HEK293 (cell line): ENCODE measurements around the gene PLP1.
A peak's percentile ranks its signal among the peaks of the same experiment; 100 is the strongest.

Source experiments
- CTCF ChIA-PET: fragments of 350-600 bp; formaldehyde crosslinking; extraction: SDS; loops from one replicate; lab custom pipeline; 2021; ENCODE audit warnings: antibody characterized with exemption; lab: Yijun Ruan, JAX
- POLR2A ChIA-PET: fragments of 300-600 bp; formaldehyde crosslinking; extraction: SDS; loops from one replicate; lab custom pipeline; 2020; ENCODE audit warnings: antibody characterized with exemption, inconsistent platforms; lab: Yijun Ruan, JAX
- H3K27ac ChIP-seq: fragments of 200-500 bp; sonication (Bioruptor generic); 2 replicates; pipeline ENCODE4 v1.5.1; 2014; ENCODE audit warnings: low read depth, low read length, control low read depth, inconsistent platforms; ENCODE audit errors: extremely low read depth
- H3K36me3 ChIP-seq, 2 experiments: fragments of 200-500 bp in 1 of 2; sonication (Bioruptor generic) in 1 of 2; 1 replicate in 1 of 2; 2 replicates in 1 of 2; pipeline ENCODE4 v1.5.1; 2014 to 2017; ENCODE audit warnings: inconsistent platforms in 2 of 2, low read length in 2 of 2; ENCODE audit not compliant: control insufficient read depth in 2 of 2, insufficient read depth in 1 of 2
- H3K4me1 ChIP-seq: fragments of 200-500 bp; sonication (Bioruptor generic); 2 replicates; pipeline ENCODE4 v1.5.1; 2014; ENCODE audit warnings: mild to moderate bottlenecking, low read length, inconsistent platforms; ENCODE audit not compliant: control insufficient read depth, insufficient read depth
- H3K4me3 ChIP-seq: 2 replicates; pipeline ENCODE4 v1.5.1; 2011; ENCODE audit warnings: low read depth, mild to moderate bottlenecking, control low read depth, low read length, moderate library complexity
- H3K9me3 ChIP-seq: fragments of 200-500 bp; sonication (Bioruptor generic); 2 replicates; pipeline ENCODE4 v1.5.1; 2014; ENCODE audit warnings: low read depth, low read length, inconsistent platforms; ENCODE audit not compliant: control insufficient read depth, insufficient read depth
- GFI1B ChIP-seq: fragments of 450-650 bp; formaldehyde crosslinking; IDR thresholded peaks from 2 replicates; pipeline ENCODE4 v1.5.1; 2016; ENCODE audit warnings: missing biosample characterization, missing genetic modification characterization
- GLIS1 ChIP-seq: fragments of 450-650 bp; formaldehyde crosslinking; IDR thresholded peaks from 2 replicates; pipeline ENCODE4 v1.5.1; 2016; ENCODE audit warnings: missing biosample characterization, missing genetic modification characterization
- HIC1 ChIP-seq: fragments of 450-650 bp; formaldehyde crosslinking; IDR thresholded peaks from 2 replicates; pipeline ENCODE4 v1.5.1; 2016; ENCODE audit warnings: missing biosample characterization, missing genetic modification characterization
- INSM2 ChIP-seq: fragments of 450-650 bp; formaldehyde crosslinking; IDR thresholded peaks from 2 replicates; pipeline ENCODE4 v1.5.1; 2016; ENCODE audit warnings: missing biosample characterization, missing genetic modification characterization
- KLF10 ChIP-seq: fragments of 450-650 bp; IDR thresholded peaks from 2 replicates; pipeline ENCODE4 v1.5.1; 2018; ENCODE audit warnings: missing biosample characterization, mild to moderate bottlenecking, missing genetic modification characterization
- MZF1 ChIP-seq: fragments of 450-650 bp; formaldehyde crosslinking; IDR thresholded peaks from 2 replicates; pipeline ENCODE4 v1.5.1; 2017; ENCODE audit warnings: missing biosample characterization, missing genetic modification characterization, borderline replicate concordance
- PBX3 ChIP-seq: sonication (generic); formaldehyde crosslinking; IDR thresholded peaks from 2 replicates; pipeline ENCODE4 v1.8.1; 2022; ENCODE audit warnings: mild to moderate bottlenecking, moderate library complexity, missing genetic modification reagents
- PRDM2 ChIP-seq: fragments of 450-650 bp; formaldehyde crosslinking; IDR thresholded peaks from 2 replicates; pipeline ENCODE4 v1.5.1; 2016; ENCODE audit warnings: missing biosample characterization, missing genetic modification characterization, borderline replicate concordance
- ZNF112 ChIP-seq: fragments of 450-650 bp; formaldehyde crosslinking; IDR thresholded peaks from 2 replicates; pipeline ENCODE4 v1.5.0; 2017; ENCODE audit warnings: missing biosample characterization, missing genetic modification characterization
- ZNF132 ChIP-seq: fragments of 450-650 bp; formaldehyde crosslinking; IDR thresholded peaks from 2 replicates; pipeline ENCODE4 v1.5.1; 2017; ENCODE audit warnings: missing biosample characterization, missing genetic modification characterization, borderline replicate concordance
- ZNF302 ChIP-seq: fragments of 450-650 bp; formaldehyde crosslinking; IDR thresholded peaks from 2 replicates; pipeline ENCODE4 v1.5.1; 2016; ENCODE audit warnings: missing biosample characterization, missing genetic modification characterization, low read depth
- ZNF366 ChIP-seq: fragments of 450-650 bp; formaldehyde crosslinking; conservative IDR thresholded peaks from 2 replicates; pipeline ENCODE4 v1.5.1; 2016; ENCODE audit warnings: missing biosample characterization, missing genetic modification characterization
- ZNF48 ChIP-seq: fragments of 450-650 bp; formaldehyde crosslinking; IDR thresholded peaks from 2 replicates; pipeline ENCODE4 v1.5.1; 2016; ENCODE audit warnings: missing biosample characterization, missing genetic modification characterization
- ZNF639 ChIP-seq: fragments of 450-650 bp; formaldehyde crosslinking; IDR thresholded peaks from 2 replicates; pipeline ENCODE4 v1.5.1; 2016; ENCODE audit warnings: missing biosample characterization, missing genetic modification characterization
- ZNF747 ChIP-seq: fragments of 450-650 bp; formaldehyde crosslinking; IDR thresholded peaks from 2 replicates; pipeline ENCODE4 v1.5.1; 2016; ENCODE audit warnings: missing biosample characterization, missing genetic modification characterization
- ZNF837 ChIP-seq: fragments of 450-650 bp; formaldehyde crosslinking; IDR thresholded peaks from 2 replicates; pipeline ENCODE4 v1.5.1; 2016; ENCODE audit warnings: missing biosample characterization, missing genetic modification characterization
- ZSCAN16 ChIP-seq: fragments of 450-650 bp; formaldehyde crosslinking; IDR thresholded peaks from 2 replicates; pipeline ENCODE4 v1.5.1; 2016; ENCODE audit warnings: missing biosample characterization, missing genetic modification characterization
- ZXDB ChIP-seq: fragments of 450-650 bp; formaldehyde crosslinking; IDR thresholded peaks from 2 replicates; pipeline ENCODE4 v1.5.1; 2016; ENCODE audit warnings: missing biosample characterization, missing genetic modification characterization

PLP1 gene

GRCh38 chrX:103729015-103729414 is 47.6 kb upstream of the PLP1 start (continued):
- no peak for TF ChIP-seq ZNF837 (tag by site-specific recombination)
- TF ChIP-seq, all 188 proteins: peak for 0

- H3K9me3 ChIP-seq = no peaks in the 10 kb centered on the region
- CTCF ChIA-PET = interaction anchor here (0.5 to 1.5 kb wide), 4 partner anchors 18 to 241 kb away, joined by 3 to 8 read pairs (median 4); no protein-coding TSS in a partner anchor
- peak; percentile 74 for TF ChIP-seq GLIS1 (tag by site-specific recombination)
- no peak for TF ChIP-seq ZSCAN16 (tag by site-specific recombination)
- TF ChIP-seq, all 188 proteins: peak for 1
- H3K36me3 ChIP-seq = no peaks in the 10 kb centered on the region
- no peak overlapping the region for H3K27ac ChIP-seq
- POLR2A ChIA-PET = interaction anchor here (0.5 kb wide), 2 partner anchors 43 to 83 kb away, joined by 3 read pairs; no protein-coding TSS in a partner anchor
- H3K4me3 ChIP-seq = no peak overlapping the region
- H3K4me1 ChIP-seq = no peaks in the 10 kb centered on the region; the same call in 1 of the 2 replicates
Measured at GRCh38 chrX:103730147-103730795, 46.4 kb upstream of the PLP1 start.

GRCh38 chrX:103730796-103731493 is 45.7 kb upstream of the PLP1 start:
- Histone ChIP-seq H3K27ac (no peak overlapping the region), H3K4me3 (no peak overlapping the region), H3K4me1 (no peaks in the 10 kb centered on the region; the same call in 1 of the 2 replicates), H3K36me3 (no peaks in the 10 kb centered on the region), H3K9me3 (no peaks in the 10 kb centered on the region)
- CTCF ChIA-PET = interaction anchor here (0.6 to 1.5 kb wide), 3 partner anchors 19 to 44 kb away, joined by 3 to 8 read pairs (median 3); no protein-coding TSS in a partner anchor
- POLR2A ChIA-PET = no interaction called here
- no peak for TF ChIP-seq MZF1 (tag by site-specific recombination)
- no peak for TF ChIP-seq ZNF302 (tag by site-specific recombination)
- peak; percentile 72; the same call in 1 of the 2 replicates for TF ChIP-seq HIC1
- TF ChIP-seq INSM2 (tag by site-specific recombination) = no peak
- TF ChIP-seq KLF10 (tag by site-specific recombination) = peak; percentile 41; the same call in 1 of the 2 replicates
- peak; percentile 71; the same call in 1 of the 2 replicates for TF ChIP-seq ZNF366 (tag by site-specific recombination)
- TF ChIP-seq ZNF747 (tag by site-specific recombination) = no peak
- no peak for TF ChIP-seq ZNF837 (tag by site-specific recombination)
- TF ChIP-seq ZNF132 = no peak
- no peak for TF ChIP-seq ZNF48 (tag by site-specific recombination)
- no peak for TF ChIP-seq ZNF112
- no peak for TF ChIP-seq PRDM2
- TF ChIP-seq GFI1B (tag by site-specific recombination) = peak; percentile 50; the same call in 1 of the 2 replicates
- no peak; the same call in 1 of the 2 replicates for TF ChIP-seq ZNF639 (tag by site-specific recombination)
- no peak for TF ChIP-seq ZXDB (tag by site-specific recombination)
- TF ChIP-seq PBX3 = no peak
